ENCODE results near the gene SRGAP3.

Gene SRGAP3

DNA sequence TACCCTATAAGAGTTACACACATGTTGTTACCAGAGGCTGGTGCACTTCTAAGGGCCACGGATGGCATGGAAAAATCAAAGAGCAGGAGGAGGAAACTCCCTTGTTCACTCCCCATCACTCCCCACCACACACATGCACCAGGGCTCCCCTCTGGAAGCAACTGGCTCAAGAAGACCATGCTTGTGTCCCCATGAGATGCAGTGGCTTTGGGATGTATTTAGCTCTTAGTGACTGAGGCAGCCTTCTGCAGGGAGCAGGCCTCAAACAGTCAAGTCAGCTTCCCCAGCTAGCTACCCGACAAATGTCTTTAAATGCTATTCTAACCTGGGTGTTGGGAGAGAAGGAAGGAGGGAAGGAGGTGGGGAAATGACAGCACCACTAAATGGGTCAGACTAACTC, 253.2 kb downstream of the SRGAP3 start:
- Histone ChIP-seq H3K9ac (ENCODE audit: low read length) (no peak overlapping the region), H3K36me3 (ENCODE audit: control insufficient read depth, insufficient read depth, low read length) (no peaks in the 10 kb centered on the region)

GRCh38 chr3:8994226-8994625, 255.2 kb downstream of the SRGAP3 start:
- no peaks in the 10 kb centered on the region for H3K27me3 ChIP-seq (ENCODE audit: control insufficient read depth, insufficient read depth, low read length)
- H3K9me3 ChIP-seq (ENCODE audit: control insufficient read depth, low read length) = no peaks in the 10 kb centered on the region
- no peaks in the 10 kb centered on the region for H3K4me1 ChIP-seq (ENCODE audit: control insufficient read depth, insufficient read depth, low read length)
- no peaks in the 10 kb centered on the region for H3K36me3 ChIP-seq (ENCODE audit: control insufficient read depth, insufficient read depth, low read length)
- no peak overlapping the region for H3K9ac ChIP-seq (ENCODE audit: low read length)
- no peak overlapping the region for H3K4me3 ChIP-seq (ENCODE audit: low read length)

More for the DNA sequence above, 253.2 kb downstream of the SRGAP3 start:
- no peak overlapping the region for H3K4me3 ChIP-seq (ENCODE audit: low read length)
- H3K9me3 ChIP-seq (ENCODE audit: control insufficient read depth, low read length) = no peaks in the 10 kb centered on the region
- no peaks in the 10 kb centered on the region for H3K4me1 ChIP-seq (ENCODE audit: control insufficient read depth, insufficient read depth, low read length)
- H3K27me3 ChIP-seq (ENCODE audit: control insufficient read depth, insufficient read depth, low read length) = no peaks in the 10 kb centered on the region

- H3K9me3 ChIP-seq (ENCODE audit: control insufficient read depth, low read length) = no peaks in the 10 kb centered on the region
- H3K4me3 ChIP-seq (ENCODE audit: low read length) = no peak overlapping the region
- H3K4me1 ChIP-seq (ENCODE audit: control insufficient read depth, insufficient read depth, low read length) = no peaks in the 10 kb centered on the region
- H3K27me3 ChIP-seq (ENCODE audit: control insufficient read depth, insufficient read depth, low read length) = no peaks in the 10 kb centered on the region
- H3K36me3 ChIP-seq (ENCODE audit: control insufficient read depth, insufficient read depth, low read length) = no peaks in the 10 kb centered on the region
- no peak overlapping the region for H3K9ac ChIP-seq (ENCODE audit: low read length)
These were observed 256.1 kb downstream of the SRGAP3 start for GRCh38 chr3:8993331-8993730.

GRCh38 chr3:8992854-8993253, 256.6 kb downstream of the SRGAP3 start:
- Histone ChIP-seq H3K9ac (ENCODE audit: low read length) (no peak overlapping the region), H3K36me3 (ENCODE audit: control insufficient read depth, insufficient read depth, low read length) (no peaks in the 10 kb centered on the region), H3K27me3 (ENCODE audit: control insufficient read depth, insufficient read depth, low read length) (no peaks in the 10 kb centered on the region), H3K4me3 (ENCODE audit: low read length) (no peak overlapping the region), H3K4me1 (ENCODE audit: control insufficient read depth, insufficient read depth, low read length) (peaks cover 2% of the 10 kb centered on the region), H3K9me3 (ENCODE audit: control insufficient read depth, low read length) (no peaks in the 10 kb centered on the region)

DNA sequence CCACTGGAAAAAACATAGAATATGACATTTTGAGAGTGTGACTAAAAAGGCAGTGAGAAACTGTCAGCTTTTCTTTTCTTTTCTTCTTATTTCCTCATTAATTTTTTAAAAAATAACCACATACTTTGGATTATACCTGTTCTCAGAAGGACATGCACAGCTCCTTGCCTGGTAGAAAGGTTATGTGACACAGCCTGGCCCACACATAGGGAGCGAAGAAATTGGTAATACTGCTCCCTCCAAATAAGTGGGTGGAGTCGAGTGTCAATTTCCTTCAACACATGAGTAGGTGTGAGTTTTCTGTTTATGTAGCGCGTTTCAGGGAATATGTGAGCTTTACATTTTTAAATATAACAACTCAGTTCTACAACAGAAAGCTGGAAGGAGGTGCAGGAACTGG, 257.2 kb downstream of the SRGAP3 start:
- Histone ChIP-seq H3K36me3 (ENCODE audit: control insufficient read depth, insufficient read depth, low read length) (no peaks in the 10 kb centered on the region), H3K4me1 (ENCODE audit: control insufficient read depth, insufficient read depth, low read length) (peaks cover 6% of the 10 kb centered on the region), H3K9me3 (ENCODE audit: control insufficient read depth, low read length) (no peaks in the 10 kb centered on the region), H3K4me3 (ENCODE audit: low read length) (no peak overlapping the region), H3K9ac (ENCODE audit: low read length) (no peak overlapping the region), H3K27me3 (ENCODE audit: control insufficient read depth, insufficient read depth, low read length) (no peaks in the 10 kb centered on the region)

DNA sequence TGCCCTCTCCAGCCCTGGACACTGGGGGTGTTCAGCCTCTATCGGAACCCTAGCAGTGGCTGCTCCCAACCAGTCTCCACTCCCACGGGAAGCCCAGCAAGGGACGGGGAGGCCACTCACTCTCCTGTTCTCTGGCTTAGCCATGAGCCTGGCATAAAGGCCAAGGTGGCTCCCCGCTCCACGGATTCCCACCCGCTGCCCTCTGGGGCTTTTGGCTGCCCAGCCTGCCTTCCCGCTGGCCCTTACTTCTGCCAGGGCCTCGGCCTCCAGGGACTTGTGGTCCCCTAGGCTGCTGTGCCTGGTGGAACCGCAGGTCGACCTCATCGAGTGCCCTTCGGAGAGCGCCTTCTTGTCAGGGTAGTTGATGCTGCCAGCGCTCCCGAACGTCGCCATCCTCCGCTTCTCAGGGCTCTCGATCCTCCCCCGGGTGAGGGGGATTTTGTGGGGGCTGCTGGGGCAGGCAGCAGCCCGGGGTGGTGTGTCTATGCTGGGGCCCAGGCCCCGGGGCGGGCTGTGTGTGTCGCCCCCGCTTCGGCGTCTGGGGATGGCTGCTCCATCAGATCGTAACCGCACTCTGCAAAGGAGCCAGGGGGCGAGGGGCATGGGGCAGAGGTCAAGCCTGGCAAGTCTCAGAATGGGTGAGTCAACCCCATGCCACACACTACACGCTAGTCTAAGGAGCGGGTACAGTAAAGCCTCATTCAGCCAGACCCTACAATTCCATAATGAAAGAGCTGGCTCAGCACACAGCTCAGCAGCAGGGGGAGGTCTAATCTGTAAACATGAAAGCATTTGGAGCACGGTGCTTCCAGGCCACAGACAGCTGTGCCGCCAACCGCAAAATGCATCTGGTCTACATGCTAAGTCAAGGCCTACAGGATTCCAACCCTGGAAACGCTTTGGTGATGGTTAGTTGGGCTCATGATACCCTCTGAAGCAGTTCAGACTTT, 258.9 kb downstream of the SRGAP3 start:
- Histone ChIP-seq H3K9me3 (ENCODE audit: control insufficient read depth, low read length) (no peaks in the 10 kb centered on the region), H3K4me1 (ENCODE audit: control insufficient read depth, insufficient read depth, low read length) (peaks cover 6% of the 10 kb centered on the region), H3K36me3 (ENCODE audit: control insufficient read depth, insufficient read depth, low read length) (no peaks in the 10 kb centered on the region), H3K27me3 (ENCODE audit: control insufficient read depth, insufficient read depth, low read length) (no peaks in the 10 kb centered on the region), H3K4me3 (ENCODE audit: low read length) (no peak overlapping the region), H3K9ac (ENCODE audit: low read length) (no peak overlapping the region)

DNA sequence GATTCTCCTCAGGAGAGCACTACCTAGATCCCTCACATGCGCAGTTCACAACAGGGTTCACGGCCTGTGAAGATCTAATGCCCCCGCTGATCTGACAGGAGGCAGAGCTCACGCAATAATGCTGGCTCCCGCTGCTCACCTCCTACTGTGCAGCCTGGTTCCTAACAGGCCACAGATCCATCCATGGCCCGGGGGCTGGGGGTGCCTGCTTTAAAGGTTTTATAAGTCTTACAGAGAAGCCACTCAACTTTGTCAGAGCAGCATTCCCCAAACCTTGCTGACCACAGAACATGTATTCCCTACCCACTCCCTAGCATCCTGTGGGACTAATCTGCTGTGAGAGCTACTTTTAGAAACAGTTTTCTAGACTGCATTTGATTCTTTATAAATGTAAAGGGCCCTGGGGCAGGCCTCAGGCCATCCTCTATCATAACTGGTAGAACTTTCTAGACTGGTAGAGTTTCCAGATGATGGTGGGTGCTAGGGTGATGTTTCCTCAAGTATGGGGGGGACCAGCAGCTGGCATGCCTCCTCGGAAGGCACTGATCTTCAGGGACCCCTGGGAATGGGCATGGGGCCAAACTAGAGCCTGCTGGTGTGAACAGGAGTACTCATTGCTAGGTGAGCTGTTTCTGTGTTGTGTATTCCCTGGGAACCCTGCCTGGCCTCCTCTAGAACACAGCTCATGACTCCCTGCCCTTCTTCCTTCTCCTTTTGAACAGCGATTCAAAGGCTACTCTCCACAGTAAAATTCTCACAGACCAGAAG, 260.5 kb downstream of the SRGAP3 start:
- Histone ChIP-seq H3K36me3 (ENCODE audit: control insufficient read depth, insufficient read depth, low read length) (no peaks in the 10 kb centered on the region), H3K9ac (ENCODE audit: low read length) (no peak overlapping the region)

GRCh38 chr3:8988384-8988655, 261.1 kb downstream of the SRGAP3 start:
- H3K4me3 ChIP-seq (ENCODE audit: low read length) = no peak overlapping the region
- H3K36me3 ChIP-seq (ENCODE audit: control insufficient read depth, insufficient read depth, low read length) = no peaks in the 10 kb centered on the region
- H3K9me3 ChIP-seq (ENCODE audit: control insufficient read depth, low read length) = no peaks in the 10 kb centered on the region
- H3K4me1 ChIP-seq (ENCODE audit: control insufficient read depth, insufficient read depth, low read length) = peaks cover 19% of the 10 kb centered on the region
- no peak overlapping the region for H3K9ac ChIP-seq (ENCODE audit: low read length)
- no peaks in the 10 kb centered on the region for H3K27me3 ChIP-seq (ENCODE audit: control insufficient read depth, insufficient read depth, low read length)

More for the DNA sequence above, 260.5 kb downstream of the SRGAP3 start:
- no peaks in the 10 kb centered on the region for H3K9me3 ChIP-seq (ENCODE audit: control insufficient read depth, low read length)
- peaks cover 13% of the 10 kb centered on the region for H3K4me1 ChIP-seq (ENCODE audit: control insufficient read depth, insufficient read depth, low read length)
- no peaks in the 10 kb centered on the region for H3K27me3 ChIP-seq (ENCODE audit: control insufficient read depth, insufficient read depth, low read length)
- no peak overlapping the region for H3K4me3 ChIP-seq (ENCODE audit: low read length)

DNA sequence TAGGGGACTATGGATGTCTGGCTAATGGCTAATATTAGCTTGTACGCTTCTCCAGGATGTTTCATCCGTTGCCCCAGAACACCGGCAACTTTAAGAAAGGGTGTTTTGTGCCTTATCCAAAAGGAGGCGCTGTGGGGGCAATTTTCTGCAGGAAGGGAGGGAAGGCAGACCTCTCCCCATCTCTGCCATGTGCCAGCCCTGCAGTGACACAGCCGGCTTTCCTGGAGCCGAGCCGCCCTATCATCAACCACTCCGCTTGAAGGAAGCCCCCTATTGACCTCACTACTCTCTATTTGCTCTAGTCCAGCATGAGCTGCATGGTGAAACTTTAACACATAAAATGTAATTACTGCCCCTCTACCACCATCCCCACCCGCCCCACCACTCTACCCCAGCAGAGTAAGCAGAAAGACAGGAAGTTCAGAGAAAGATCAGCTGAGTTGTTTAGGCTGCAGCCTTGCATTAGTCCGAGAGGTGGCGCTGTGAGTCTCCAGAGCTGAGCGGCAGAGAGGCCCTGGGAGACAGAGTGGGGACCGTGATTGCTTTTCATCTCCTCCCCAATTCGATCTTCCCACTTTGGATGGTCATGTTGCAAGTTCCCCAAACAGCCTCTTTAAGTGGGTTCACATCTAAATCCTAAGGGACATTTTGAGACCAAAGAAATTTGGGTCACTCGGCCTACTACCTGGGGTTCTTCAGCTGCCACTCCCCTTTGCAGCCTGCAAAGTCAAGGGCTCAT, 261.6 kb downstream of the SRGAP3 start:
- Histone ChIP-seq H3K4me3 (ENCODE audit: low read length) (no peak overlapping the region), H3K27me3 (ENCODE audit: control insufficient read depth, insufficient read depth, low read length) (no peaks in the 10 kb centered on the region), H3K9me3 (ENCODE audit: control insufficient read depth, low read length) (no peaks in the 10 kb centered on the region), H3K36me3 (ENCODE audit: control insufficient read depth, insufficient read depth, low read length) (no peaks in the 10 kb centered on the region), H3K4me1 (ENCODE audit: control insufficient read depth, insufficient read depth, low read length) (peaks cover 24% of the 10 kb centered on the region), H3K9ac (ENCODE audit: low read length) (no peak overlapping the region)

DNA sequence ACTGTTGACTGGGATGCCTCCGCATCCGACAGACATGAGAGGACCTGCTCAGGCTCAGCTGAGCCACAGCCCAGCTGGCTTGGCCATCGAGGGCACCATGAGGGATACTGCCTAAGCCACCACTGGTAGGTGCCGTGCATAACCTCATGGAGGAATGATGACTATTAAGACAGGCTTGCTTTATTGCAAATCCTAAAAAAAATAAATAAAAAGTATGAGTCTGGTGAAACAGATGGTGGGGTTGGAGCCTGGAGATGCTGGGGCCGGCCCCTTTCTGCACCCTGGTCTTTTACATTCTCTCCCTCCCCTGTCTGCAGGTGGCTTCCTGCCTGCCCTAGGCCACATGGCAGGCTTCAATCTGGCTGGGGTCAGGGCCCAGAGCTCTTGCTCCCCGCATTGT, 262.2 kb downstream of the SRGAP3 start:
- no peaks in the 10 kb centered on the region for H3K36me3 ChIP-seq (ENCODE audit: control insufficient read depth, insufficient read depth, low read length)
- H3K4me3 ChIP-seq (ENCODE audit: low read length) = no peak overlapping the region
- no peaks in the 10 kb centered on the region for H3K27me3 ChIP-seq (ENCODE audit: control insufficient read depth, insufficient read depth, low read length)
- peaks cover 28% of the 10 kb centered on the region for H3K4me1 ChIP-seq (ENCODE audit: control insufficient read depth, insufficient read depth, low read length)
- no peak overlapping the region for H3K9ac ChIP-seq (ENCODE audit: low read length)
- H3K9me3 ChIP-seq (ENCODE audit: control insufficient read depth, low read length) = no peaks in the 10 kb centered on the region

GRCh38 chr3:8986741-8987140, 262.7 kb downstream of the SRGAP3 start:
- H3K36me3 ChIP-seq (ENCODE audit: control insufficient read depth, insufficient read depth, low read length) = no peaks in the 10 kb centered on the region
- H3K9ac ChIP-seq (ENCODE audit: low read length) = no peak overlapping the region
- no peak overlapping the region for H3K4me3 ChIP-seq (ENCODE audit: low read length)
- peaks cover 30% of the 10 kb centered on the region for H3K4me1 ChIP-seq (ENCODE audit: control insufficient read depth, insufficient read depth, low read length)
- H3K27me3 ChIP-seq (ENCODE audit: control insufficient read depth, insufficient read depth, low read length) = no peaks in the 10 kb centered on the region
- no peaks in the 10 kb centered on the region for H3K9me3 ChIP-seq (ENCODE audit: control insufficient read depth, low read length)

GRCh38 chr3:8985876-8986275, 263.6 kb downstream of the SRGAP3 start:
- no peaks in the 10 kb centered on the region for H3K36me3 ChIP-seq (ENCODE audit: control insufficient read depth, insufficient read depth, low read length)
- peaks cover 30% of the 10 kb centered on the region for H3K4me1 ChIP-seq (ENCODE audit: control insufficient read depth, insufficient read depth, low read length)
- H3K9ac ChIP-seq (ENCODE audit: low read length) = no peak overlapping the region
- H3K27me3 ChIP-seq (ENCODE audit: control insufficient read depth, insufficient read depth, low read length) = no peaks in the 10 kb centered on the region
- H3K4me3 ChIP-seq (ENCODE audit: low read length) = no peak overlapping the region
- no peaks in the 10 kb centered on the region for H3K9me3 ChIP-seq (ENCODE audit: control insufficient read depth, low read length)

Data from mucosa of stomach (tissue), 1 donor.